Activated CD8-positive, alpha-beta memory T cell treated with anti-CD3 and anti-CD28 coated beads for 36 hours (primary cell): ENCODE data around the gene AMN1. TPM values are rescaled to one million over a fixed set of nuclear protein-coding genes. Genes with fewer than 3 reads are reported as not detected.
"Not testable (repeated sequence)": the region's sequence is repeated elsewhere in the genome, so short reads cannot be mapped to it uniquely, and the experiment has no call there.

ENCODE experiments used
- CTCF ChIA-PET: fragments of 350-600 bp; sonication (Branson Sonifier 250); formaldehyde crosslinking; loops from one replicate; lab custom pipeline; 2021; ENCODE audit warnings: antibody characterized with exemption; lab: Charles Lee
- POLR2A ChIA-PET: fragments of 350-600 bp; sonication (Branson Sonifier 250); formaldehyde crosslinking; loops from one replicate; lab custom pipeline; 2021; ENCODE audit warnings: antibody characterized with exemption; lab: Charles Lee
- total RNA-seq, 2 experiments: library from RNA; stranded (reverse); gene quantifications; one replicate each; pipeline ENCODE4 v1.2.3, GENCODE V29; 2021

Gene AMN1
- total RNA-seq, 2 experiments from 2014 or later, result 2.4 to 2.7 TPM

- POLR2A ChIA-PET, result interaction anchor here (1.0 to 1.8 kb wide), 2 partner anchors 9 to 254 kb away, joined by 3 to 6 read pairs; partner anchors contain the start of gene AMN1
- CTCF ChIA-PET, result interaction anchor here (0.7 to 1.0 kb wide), 2 partner anchors 9 to 333 kb away, joined by 3 to 4 read pairs; partner anchors contain the start of gene AMN1
These were observed 8.9 kb upstream of the AMN1 start for GRCh38 chr12:31737763-31738162.

GRCh38 chr12:31737345-31737744, 8.5 kb upstream of the AMN1 start:
- ChIA-PET POLR2A (interaction anchor here (1.0 to 1.8 kb wide), 2 partner anchors 8 to 255 kb away, joined by 3 to 6 read pairs; partner anchors contain the start of gene AMN1), CTCF (interaction anchor here (0.6 to 1.0 kb wide), 4 partner anchors 8 to 332 kb away, joined by 3 to 6 read pairs (median 4); partner anchors contain the start of gene AMN1)

- ChIA-PET CTCF (interaction anchor here (0.6 to 0.7 kb wide), 2 partner anchors 83 to 119 kb away, joined by 5 to 6 read pairs; no protein-coding TSS in a partner anchor), POLR2A (interaction anchor here (0.6 to 1.8 kb wide), 3 partner anchors 8 to 984 kb away, joined by 4 to 20 read pairs (median 6); partner anchors contain the start of gene AMN1)
These were observed 7.7 kb upstream of the AMN1 start for GRCh38 chr12:31736472-31736871.

GRCh38 chr12:31733549-31734432, 5.0 kb upstream of the AMN1 start:
- CTCF ChIA-PET, result not testable (repeated sequence)
- POLR2A ChIA-PET, result interaction anchor here (0.6 to 1.2 kb wide), 3 partner anchors 12 to 471 kb away, joined by 3 to 4 read pairs (median 3); partner anchors contain the start of gene RESF1

GRCh38 chr12:31732926-31733548, 4.2 kb upstream of the AMN1 start:
- ChIA-PET POLR2A (interaction anchor here (0.6 kb wide), 1 partner anchor 471 kb away, joined by 4 read pairs; no protein-coding TSS in a partner anchor), CTCF (interaction anchor here (1.0 kb wide), 1 partner anchor 77 kb away, joined by 5 read pairs; no protein-coding TSS in a partner anchor)

GRCh38 chr12:31731203-31731602, 2.4 kb upstream of the AMN1 start:
- CTCF ChIA-PET, result interaction anchor here (1.6 kb wide), 1 partner anchor 16 kb away, joined by 3 read pairs; no protein-coding TSS in a partner anchor
- POLR2A ChIA-PET, result not testable (repeated sequence)

- POLR2A ChIA-PET, result interaction anchor here (1.2 to 3.4 kb wide), 4 partner anchors 8 to 235 kb away, joined by 5 to 11 read pairs (median 6); partner anchors contain the start of gene RESF1
- CTCF ChIA-PET, result interaction anchor here (1.3 kb wide), 1 partner anchor 8 kb away, joined by 3 read pairs; no protein-coding TSS in a partner anchor
These were observed 884 bp upstream of the AMN1 start for GRCh38 chr12:31729705-31730104.

- ChIA-PET CTCF (interaction anchor here (0.9 to 1.4 kb wide), 3 partner anchors 10 to 241 kb away, joined by 3 to 4 read pairs (median 4); no protein-coding TSS in a partner anchor), POLR2A (interaction anchor here (0.8 to 3.4 kb wide), 5 partner anchors 9 to 236 kb away, joined by 3 to 11 read pairs (median 5); partner anchors contain the start of gene RESF1)
These were observed 418 bp downstream of the AMN1 start for GRCh38 chr12:31728289-31728916.

GRCh38 chr12:31727192-31727591, 1.6 kb downstream of the AMN1 start:
- POLR2A ChIA-PET, result interaction anchor here (3.4 kb wide), 1 partner anchor 232 kb away, joined by 11 read pairs; the partner anchor contains the start of gene RESF1
- CTCF ChIA-PET, result interaction anchor here (1.4 kb wide), 1 partner anchor 45 kb away, joined by 4 read pairs; no protein-coding TSS in a partner anchor

- POLR2A ChIA-PET, result interaction anchor here (3.4 kb wide), 1 partner anchor 233 kb away, joined by 11 read pairs; the partner anchor contains the start of gene RESF1
- CTCF ChIA-PET, result interaction anchor here (1.4 kb wide), 1 partner anchor 45 kb away, joined by 4 read pairs; no protein-coding TSS in a partner anchor
These were observed 2.2 kb downstream of the AMN1 start for GRCh38 chr12:31726575-31726974.

- ChIA-PET POLR2A (no interaction called here), CTCF (no interaction called here)
These were observed 4.3 kb downstream of the AMN1 start for GRCh38 chr12:31724557-31724956.

- ChIA-PET CTCF (no interaction called here), POLR2A (no interaction called here)
These were observed 6.2 kb downstream of the AMN1 start for GRCh38 chr12:31722580-31722979.

GRCh38 chr12:31718542-31719198, 10.2 kb downstream of the AMN1 start:
- CTCF ChIA-PET, POLR2A ChIA-PET: not testable (repeated sequence)

- POLR2A ChIA-PET, CTCF ChIA-PET: not testable (repeated sequence)
These were observed 11.8 kb downstream of the AMN1 start for GRCh38 chr12:31716998-31717397.

- ChIA-PET CTCF (no interaction called here), POLR2A (no interaction called here)
These were observed 13.5 kb downstream of the AMN1 start for GRCh38 chr12:31715283-31715825.

GRCh38 chr12:31714406-31715271, 14.2 kb downstream of the AMN1 start:
- CTCF ChIA-PET, result interaction anchor here (0.5 kb wide), 1 partner anchor 295 kb away, joined by 3 read pairs; no protein-coding TSS in a partner anchor
- POLR2A ChIA-PET, result no interaction called here

GRCh38 chr12:31712877-31713276, 15.9 kb downstream of the AMN1 start:
- CTCF ChIA-PET, result no interaction called here
- POLR2A ChIA-PET, result no interaction called here
